OCI-LY7 (cell line): ENCODE measurements around the gene SNX13. TPM values are rescaled to one million over a fixed set of nuclear protein-coding genes. Genes with fewer than 3 reads are reported as not detected.

Experiments
- BruUV-seq: library from RNA; stranded (reverse); fragments of 400-500 nt; replicated peaks from 2 replicates; lab custom pipeline; 2021; lab: Mats Ljungman, UMichigan
- CTCF ChIA-PET: fragments of 300-600 bp; sonication (Branson Sonifier 250); formaldehyde crosslinking; loops from one replicate; lab custom pipeline; 2022; ENCODE audit warnings: antibody characterized with exemption; ENCODE audit not compliant: unreplicated experiment; lab: Charles Lee
- POLR2A ChIA-PET: fragments of 300-600 bp; sonication (Branson Sonifier 250); formaldehyde crosslinking; loops from one replicate; lab custom pipeline; 2022; ENCODE audit warnings: antibody characterized with exemption; lab: Charles Lee
- DNase-seq: peaks from one replicate; pipeline ENCODE4 v3.0.0-alpha.2; 2015; ENCODE audit warnings: low spot score
- H2AFZ ChIP-seq: fragments of 200-600 bp; sonication (generic), shearing (Covaris generic); 2 replicates; pipeline ENCODE4 v1.6.1; 2014; ENCODE audit warnings: mild to moderate bottlenecking, antibody characterized with exemption, low read length, moderate library complexity
- H3K27ac ChIP-seq: fragments of 200-600 bp; sonication (generic); 2 replicates; pipeline ENCODE4 v1.5.1; 2014; ENCODE audit warnings: mixed run types, low read depth, mild to moderate bottlenecking, moderate library complexity, low read length, inconsistent platforms; ENCODE audit not compliant: poor library complexity, severe bottlenecking
- H3K36me3 ChIP-seq: fragments of 200-600 bp; sonication (generic); 2 replicates; pipeline ENCODE4 v1.6.1; 2014; ENCODE audit warnings: mild to moderate bottlenecking, antibody characterized with exemption, low read length, moderate library complexity, mixed read lengths; ENCODE audit not compliant: insufficient read depth
- H3K4me1 ChIP-seq: fragments of 200-600 bp; sonication (generic); 2 replicates; pipeline ENCODE4 v1.5.1; 2014; ENCODE audit warnings: mild to moderate bottlenecking, low read length; ENCODE audit not compliant: insufficient read depth, poor library complexity, severe bottlenecking
- H3K4me2 ChIP-seq: fragments of 200-600 bp; sonication (generic); 2 replicates; pipeline ENCODE4 v1.6.1; 2014; ENCODE audit warnings: mild to moderate bottlenecking, low read length
- H3K4me3 ChIP-seq: fragments of 200-600 bp; sonication (generic); 2 replicates; pipeline ENCODE4 v1.5.1; 2014; ENCODE audit warnings: mild to moderate bottlenecking, low read depth, low read length; ENCODE audit not compliant: poor library complexity, severe bottlenecking
- H3K79me2 ChIP-seq: fragments of 200-600 bp; sonication (generic); 2 replicates; pipeline ENCODE4 v1.6.1; 2016; ENCODE audit warnings: low read depth, mild to moderate bottlenecking, low read length, moderate library complexity, mixed read lengths; ENCODE audit not compliant: insufficient read depth
- H3K9me2 ChIP-seq: fragments of 200-600 bp; sonication (generic); 2 replicates; pipeline ENCODE4 v1.6.1; 2016; ENCODE audit warnings: mild to moderate bottlenecking, low read length, mixed read lengths; ENCODE audit not compliant: insufficient read depth
- H3K9me3 ChIP-seq: fragments of 200-600 bp; sonication (generic); 2 replicates; pipeline ENCODE4 v1.6.1; 2014; ENCODE audit warnings: mild to moderate bottlenecking, mixed run types, low read length, mixed read lengths
- H4K20me1 ChIP-seq: fragments of 200-600 bp; sonication (generic); 2 replicates; pipeline ENCODE4 v1.6.1; 2014; ENCODE audit warnings: mild to moderate bottlenecking, antibody characterized with exemption, low read length, moderate library complexity, mixed read lengths; ENCODE audit not compliant: insufficient read depth
- EZH2phosphoT487 ChIP-seq: fragments of 200-600 bp; sonication (generic); IDR thresholded peaks from 2 replicates; pipeline ENCODE4 v1.6.1; 2018; ENCODE audit warnings: low read depth, borderline replicate concordance, mild to moderate bottlenecking, mixed run types, antibody characterized with exemption, low read length, moderate library complexity, mixed read lengths
- intact Hi-C: fragments of 100-400 bp; cut with micrococcal nuclease; formaldehyde crosslinking; loops from one replicate; pipeline ENCODE4 v1.10.0; 2022; ENCODE audit not compliant: unreplicated experiment
- total RNA-seq, 2 experiments: library from RNA; depleted of rRNA in 1 of 2; stranded (reverse); fragments of >200 nt in 1 of 2; shearing (Covaris generic) in 1 of 2; gene quantifications; 2 replicates each; pipeline ENCODE4 v1.2.3, GENCODE V29; 2014 to 2022
- TF ChIP-seq, protein P1 (sequence below): fragments of 200-600 bp; sonication (generic); conservative IDR thresholded peaks from 2 replicates; pipeline ENCODE4 v1.5.1; 2014; ENCODE audit warnings: mild to moderate bottlenecking, antibody characterized with exemption, low read length, moderate library complexity, mixed read lengths

SNX13 gene
- total RNA-seq, 2 experiments from 2014 or later: 20.0 to 32.6 TPM

DNA sequence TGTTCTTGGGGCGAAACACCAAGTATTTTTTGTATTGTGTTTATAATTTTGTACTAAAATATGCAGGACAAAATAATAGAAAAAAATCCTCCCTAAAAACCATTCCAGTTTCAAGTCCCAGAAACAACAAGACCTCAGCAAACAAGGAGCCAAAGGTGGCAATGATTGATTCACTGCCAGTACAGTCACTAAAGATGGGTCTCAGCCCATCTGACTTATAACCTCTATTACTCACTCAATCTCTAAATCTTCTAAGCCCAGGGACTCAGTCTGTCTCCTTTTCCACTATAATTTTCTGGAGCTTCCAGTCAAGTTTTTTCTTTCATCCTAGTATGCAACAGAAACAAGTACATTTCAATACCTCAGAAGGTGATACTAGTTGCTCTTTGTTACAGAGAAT is 33.3 kb downstream of the SNX13 start:
- Histone ChIP-seq H3K36me3 (no peaks in the 10 kb centered on the region), H3K79me2 (peaks cover 16% of the 10 kb centered on the region; the same call in 1 of the 2 replicates), H3K4me1 (no peaks in the 10 kb centered on the region), H2AFZ (no peak overlapping the region), H3K9me3 (peaks cover 4% of the 10 kb centered on the region), H3K4me3 (no peak overlapping the region), H3K27ac (no peak overlapping the region), H3K9me2 (no peaks in the 10 kb centered on the region), H4K20me1 (0 out of 2 replicates have a peak, but pooled peaks cover 8% of the 10 kb centered on the region), H3K4me2 (no peak overlapping the region)
- no peak for DNase-seq
- ChIA-PET POLR2A (interaction anchor here (1.4 kb wide), 1 partner anchor 20 kb away, joined by 4 read pairs; no protein-coding TSS in a partner anchor), CTCF (no interaction called here)
- intact Hi-C loops: no loop called here
- TF ChIP-seq EZH2phosphoT487: no peak
- TF ChIP-seq, protein P1, sequence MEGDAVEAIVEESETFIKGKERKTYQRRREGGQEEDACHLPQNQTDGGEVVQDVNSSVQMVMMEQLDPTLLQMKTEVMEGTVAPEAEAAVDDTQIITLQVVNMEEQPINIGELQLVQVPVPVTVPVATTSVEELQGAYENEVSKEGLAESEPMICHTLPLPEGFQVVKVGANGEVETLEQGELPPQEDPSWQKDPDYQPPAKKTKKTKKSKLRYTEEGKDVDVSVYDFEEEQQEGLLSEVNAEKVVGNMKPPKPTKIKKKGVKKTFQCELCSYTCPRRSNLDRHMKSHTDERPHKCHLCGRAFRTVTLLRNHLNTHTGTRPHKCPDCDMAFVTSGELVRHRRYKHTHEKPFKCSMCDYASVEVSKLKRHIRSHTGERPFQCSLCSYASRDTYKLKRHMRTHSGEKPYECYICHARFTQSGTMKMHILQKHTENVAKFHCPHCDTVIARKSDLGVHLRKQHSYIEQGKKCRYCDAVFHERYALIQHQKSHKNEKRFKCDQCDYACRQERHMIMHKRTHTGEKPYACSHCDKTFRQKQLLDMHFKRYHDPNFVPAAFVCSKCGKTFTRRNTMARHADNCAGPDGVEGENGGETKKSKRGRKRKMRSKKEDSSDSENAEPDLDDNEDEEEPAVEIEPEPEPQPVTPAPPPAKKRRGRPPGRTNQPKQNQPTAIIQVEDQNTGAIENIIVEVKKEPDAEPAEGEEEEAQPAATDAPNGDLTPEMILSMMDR: no peak
- BruUV-seq: no TSS peak

DNA sequence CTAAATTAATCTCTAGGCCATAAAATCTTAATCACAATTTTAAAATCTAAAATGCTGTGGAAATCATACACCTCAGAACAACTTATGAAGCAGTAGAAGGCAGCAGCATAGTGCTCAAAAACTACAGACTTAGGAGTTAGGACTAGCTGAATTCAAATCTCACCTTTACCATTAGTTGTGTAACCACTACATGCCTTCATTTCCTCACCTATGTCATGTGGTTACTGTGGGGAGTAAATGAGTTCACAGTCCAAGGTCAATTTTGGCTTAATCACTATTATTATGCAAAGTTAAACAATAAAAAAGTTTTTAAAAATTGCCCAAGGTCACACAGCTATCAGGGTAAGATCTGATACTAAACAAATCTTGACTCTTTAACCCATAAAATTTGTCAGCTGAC is 37.0 kb downstream of the SNX13 start:
- CTCF ChIA-PET: no interaction called here

DNA sequence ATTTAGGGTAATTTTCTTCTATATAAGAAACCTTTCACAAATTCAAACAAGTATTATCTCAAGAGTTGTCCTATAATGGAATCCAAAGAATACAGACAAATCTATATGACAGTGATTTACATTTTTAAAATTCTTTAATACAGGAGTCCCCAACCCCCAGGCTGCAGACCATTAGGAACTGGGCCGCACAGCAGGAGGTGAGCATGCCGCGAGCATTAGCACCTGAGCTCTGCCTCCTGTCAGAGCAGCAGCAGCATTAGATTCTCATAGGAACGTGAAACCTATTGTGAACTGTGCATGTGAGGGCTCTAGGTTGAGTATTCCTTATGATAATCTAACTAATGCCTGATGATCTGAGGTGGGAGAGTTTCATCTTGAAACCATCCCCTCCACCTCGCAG is 37.7 kb downstream of the SNX13 start:
- intact Hi-C loops: no loop called here
- H3K79me2 ChIP-seq: peaks cover 6% of the 10 kb centered on the region; the same call in 1 of the 2 replicates

More for the DNA sequence above, 37.0 kb downstream of the SNX13 start:
- no peaks in the 10 kb centered on the region for H3K4me1 ChIP-seq
- no peak overlapping the region for H3K4me2 ChIP-seq
- DNase-seq: no peak
- no peak overlapping the region for H3K4me3 ChIP-seq
- peaks cover 9% of the 10 kb centered on the region; the same call in 1 of the 2 replicates for H3K79me2 ChIP-seq
- H3K9me3 ChIP-seq: no peaks in the 10 kb centered on the region; the same call in 1 of the 2 replicates
- H4K20me1 ChIP-seq: 0 out of 2 replicates have a peak, but pooled peaks cover 7% of the 10 kb centered on the region
- intact Hi-C loops: no loop called here
- H2AFZ ChIP-seq: no peak overlapping the region
- TF ChIP-seq, protein P1: no peak
- TF ChIP-seq EZH2phosphoT487: no peak
- POLR2A ChIA-PET: no interaction called here
- no peaks in the 10 kb centered on the region for H3K9me2 ChIP-seq
- H3K27ac ChIP-seq: no peak overlapping the region
- no peaks in the 10 kb centered on the region for H3K36me3 ChIP-seq
- BruUV-seq: no TSS peak

More for the DNA sequence above, 37.7 kb downstream of the SNX13 start:
- Histone ChIP-seq H3K9me3 (no peaks in the 10 kb centered on the region), H4K20me1 (0 out of 2 replicates have a peak, but pooled peaks cover 4% of the 10 kb centered on the region), H2AFZ (no peak overlapping the region), H3K36me3 (no peaks in the 10 kb centered on the region), H3K4me1 (no peaks in the 10 kb centered on the region), H3K27ac (no peak overlapping the region), H3K4me2 (no peak overlapping the region), H3K9me2 (no peaks in the 10 kb centered on the region), H3K4me3 (no peak overlapping the region)
- ChIA-PET POLR2A (no interaction called here), CTCF (no interaction called here)
- TF ChIP-seq EZH2phosphoT487: no peak
- TF ChIP-seq, protein P1: no peak
- no TSS peak for BruUV-seq
- no peak for DNase-seq
